HG02588 (cell line): ENCODE measurements around the gene IL36G.

Experiments
- ATAC-seq: cut with Tn5 transposase; IDR thresholded peaks from one replicate; pipeline ENCODE4 v1.9.1; 2021; ENCODE audit warnings: mild to moderate bottlenecking, moderate library complexity; ENCODE audit not compliant: unreplicated experiment

Gene IL36G

DNA sequence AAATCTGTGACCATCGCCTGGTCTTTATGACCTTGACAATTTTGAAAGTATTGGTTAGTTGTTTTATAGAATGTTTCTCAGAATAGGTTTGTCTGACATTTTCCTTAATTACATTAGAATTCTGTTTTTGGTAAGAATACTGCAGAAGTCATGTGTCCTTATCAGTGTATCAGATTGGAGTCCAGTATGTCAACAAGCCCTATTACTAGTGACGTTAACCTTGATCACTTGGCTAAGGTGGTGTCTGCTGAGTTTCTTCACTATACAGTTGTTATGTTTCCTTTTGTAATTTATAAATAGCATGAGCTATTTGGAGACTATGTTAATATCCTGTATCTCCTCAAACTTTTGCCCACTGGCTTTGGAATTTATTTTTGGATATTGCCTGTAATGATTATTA lies 10.8 kb upstream of the IL36G start:
- ATAC-seq, result no peak

DNA sequence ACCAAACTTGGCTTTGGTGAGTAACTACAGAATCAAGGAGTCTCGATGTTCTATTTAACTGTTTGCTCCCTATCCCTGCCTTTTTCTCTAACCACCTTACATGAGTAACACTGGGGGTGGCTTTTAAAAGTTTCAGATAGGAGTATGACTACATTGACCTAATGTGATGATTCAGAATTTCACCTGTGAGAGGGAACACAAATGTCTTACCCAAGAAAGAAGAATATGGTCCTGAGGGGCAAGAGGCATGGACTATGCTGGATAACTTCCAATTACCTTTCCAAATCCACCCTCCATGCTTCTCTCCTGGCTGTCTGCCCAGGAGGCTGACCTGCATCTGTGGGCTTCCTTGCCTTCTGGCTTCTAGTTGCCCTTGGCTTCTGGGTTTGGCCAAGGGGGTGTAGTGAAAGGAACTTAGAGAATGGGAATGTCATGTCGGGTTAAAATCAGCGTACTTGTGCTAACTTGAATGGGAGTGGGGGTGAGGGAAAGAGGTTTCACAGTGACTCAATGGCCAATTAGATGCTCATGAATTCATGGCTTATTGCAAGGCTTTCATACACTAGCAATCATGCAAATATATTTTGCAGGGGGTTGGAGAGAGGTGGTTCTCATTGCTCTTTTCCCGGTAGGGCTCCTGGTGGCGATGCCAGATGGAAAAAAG lies 5.3 kb upstream of the IL36G start:
- ATAC-seq, result no peak

DNA sequence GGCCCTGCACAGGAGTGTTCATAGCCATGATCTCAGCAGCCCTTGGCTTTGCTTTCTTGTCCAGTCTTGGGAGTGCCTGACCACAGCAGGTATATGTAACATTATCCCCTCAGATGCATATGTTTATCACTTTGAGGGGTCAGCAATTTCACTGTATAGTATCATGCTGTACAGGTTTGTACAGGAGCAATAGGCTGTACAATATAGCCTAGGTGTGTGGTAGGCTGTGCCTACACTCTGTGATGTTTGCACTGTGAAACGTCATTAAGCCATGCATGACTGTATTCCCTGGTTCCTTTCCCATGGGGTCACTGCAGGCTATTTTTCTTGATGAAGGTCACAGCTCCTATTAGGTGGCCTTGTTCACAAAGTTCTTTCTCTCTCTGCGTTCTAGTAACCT lies 4.7 kb upstream of the IL36G start:
- no peak for ATAC-seq

DNA sequence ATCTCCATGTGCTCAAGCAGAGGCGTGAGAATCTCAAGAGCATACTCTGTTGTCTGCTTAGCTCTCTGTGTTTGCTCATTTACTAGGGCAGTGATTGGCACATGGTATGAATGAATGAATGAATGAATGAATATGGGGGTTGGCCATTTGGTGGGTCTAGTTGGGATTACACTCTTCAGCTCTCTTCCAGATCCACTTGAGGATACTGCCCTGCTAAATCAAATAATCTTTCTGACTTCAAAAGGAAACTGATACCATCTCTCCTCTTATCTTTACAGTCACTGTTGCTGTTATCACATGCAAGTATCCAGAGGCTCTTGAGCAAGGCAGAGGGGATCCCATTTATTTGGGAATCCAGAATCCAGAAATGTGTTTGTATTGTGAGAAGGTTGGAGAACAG lies 1.9 kb downstream of the IL36G start:
- no peak for ATAC-seq

DNA sequence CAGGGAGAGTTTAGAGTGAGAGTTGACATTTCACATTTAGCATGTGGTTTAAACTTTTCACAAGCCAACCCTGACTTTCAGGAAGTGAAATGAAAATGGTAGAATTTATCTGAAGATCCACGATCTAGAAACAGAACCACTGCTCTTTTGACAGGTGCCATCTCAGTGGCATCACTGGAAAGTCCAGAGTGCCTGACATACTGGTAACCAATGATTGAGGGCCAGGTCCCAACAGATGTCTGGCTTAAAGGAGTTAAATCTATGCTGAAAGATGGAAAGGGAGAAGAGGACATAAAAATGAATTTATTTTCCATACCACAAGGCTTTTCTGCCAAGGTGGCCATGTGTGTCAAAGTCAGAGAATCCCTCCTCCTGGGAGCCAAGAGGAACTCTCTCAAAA lies 2.7 kb downstream of the IL36G start:
- no peak for ATAC-seq

DNA sequence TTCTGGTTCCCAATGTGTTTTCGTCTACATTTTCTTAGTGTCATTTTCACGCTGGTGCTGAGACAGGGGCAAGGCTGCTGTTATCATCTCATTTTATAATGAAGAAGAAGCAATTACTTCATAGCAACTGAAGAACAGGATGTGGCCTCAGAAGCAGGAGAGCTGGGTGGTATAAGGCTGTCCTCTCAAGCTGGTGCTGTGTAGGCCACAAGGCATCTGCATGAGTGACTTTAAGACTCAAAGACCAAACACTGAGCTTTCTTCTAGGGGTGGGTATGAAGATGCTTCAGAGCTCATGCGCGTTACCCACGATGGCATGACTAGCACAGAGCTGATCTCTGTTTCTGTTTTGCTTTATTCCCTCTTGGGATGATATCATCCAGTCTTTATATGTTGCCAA lies 7.3 kb downstream of the IL36G start:
- no peak for ATAC-seq

DNA sequence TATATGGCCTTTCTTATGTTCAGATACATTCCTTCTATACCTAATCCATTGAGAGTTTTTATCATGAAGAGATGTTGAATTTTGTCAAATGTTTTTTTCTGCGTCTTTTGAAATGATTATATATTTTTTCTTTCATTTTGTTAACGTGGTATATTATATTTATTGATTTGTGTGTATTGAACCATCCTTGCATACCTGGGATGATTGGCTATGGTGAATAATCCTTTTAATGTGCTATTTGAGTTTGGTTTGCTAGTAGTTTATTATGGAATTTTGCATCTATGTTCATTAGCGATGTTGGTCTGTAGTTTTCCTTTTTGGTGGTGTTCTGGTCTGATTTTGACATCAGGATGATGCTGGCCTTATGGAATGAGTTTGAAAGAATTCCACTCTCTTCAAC lies 11.8 kb downstream of the IL36G start:
- ATAC-seq, result no peak

DNA sequence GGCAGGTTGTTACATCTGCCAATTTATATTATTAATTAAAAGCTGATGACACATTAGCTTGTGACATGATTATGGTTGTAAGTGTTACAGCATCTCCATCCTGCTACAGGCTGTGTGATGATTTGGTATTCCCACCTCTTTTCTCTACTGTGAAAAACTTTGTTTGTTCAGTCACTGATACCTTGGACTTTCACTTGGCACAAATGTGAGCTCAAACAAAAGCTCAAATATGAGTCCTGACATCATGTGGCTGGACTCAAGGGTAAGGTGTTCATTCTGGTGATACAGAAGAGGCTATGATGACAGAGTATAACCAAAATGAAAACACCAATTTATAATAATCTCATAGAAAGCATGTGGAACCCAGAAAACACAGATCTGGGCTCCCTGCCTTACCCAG lies 16.0 kb downstream of the IL36G start:
- no peak for ATAC-seq

DNA sequence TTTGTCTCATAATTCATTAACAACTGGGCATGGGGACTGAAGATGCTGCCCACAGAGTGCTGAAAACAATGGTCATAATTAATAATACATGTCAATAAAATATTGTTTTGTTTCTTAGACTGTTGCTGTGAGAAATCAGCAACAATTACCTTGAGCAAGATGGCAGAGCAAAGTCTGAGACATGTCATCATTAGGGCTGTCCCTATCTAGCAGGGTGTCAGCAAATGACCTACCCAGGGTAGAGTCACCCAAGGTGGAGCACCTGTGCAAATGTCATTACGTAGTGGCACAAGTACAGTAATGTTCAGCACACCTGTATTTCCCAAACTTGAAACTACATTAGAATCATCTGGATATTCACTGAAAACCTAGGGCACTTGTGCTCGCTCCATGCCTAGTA lies 16.8 kb downstream of the IL36G start:
- no peak for ATAC-seq

DNA sequence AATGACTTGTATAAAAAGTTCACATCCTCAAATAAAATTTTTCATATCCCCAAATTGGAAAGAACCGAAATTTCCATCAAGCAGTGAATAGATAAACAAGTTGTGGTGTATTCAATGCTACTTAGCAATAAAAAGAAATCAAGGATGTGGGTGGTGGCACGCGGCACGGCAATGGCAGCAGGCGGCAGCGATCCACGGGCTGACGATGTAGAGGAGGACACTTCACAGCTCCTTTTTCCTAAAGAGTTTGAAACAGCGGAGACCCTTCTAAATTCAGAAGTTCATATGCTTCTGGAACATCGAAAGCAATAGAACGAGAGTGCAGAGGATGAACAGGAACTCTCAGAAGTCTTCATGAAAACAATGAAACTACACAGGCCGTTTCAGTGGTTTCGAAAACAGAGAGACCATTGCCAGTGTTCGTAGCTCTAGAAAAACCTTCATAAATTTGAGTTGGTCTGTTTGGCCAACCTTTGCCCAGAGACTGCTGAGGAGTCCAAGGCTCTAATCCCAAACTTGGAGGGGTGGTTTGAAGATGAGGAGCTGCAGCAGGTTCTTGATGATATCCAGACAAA lies 17.6 kb downstream of the IL36G start:
- no peak for ATAC-seq

DNA sequence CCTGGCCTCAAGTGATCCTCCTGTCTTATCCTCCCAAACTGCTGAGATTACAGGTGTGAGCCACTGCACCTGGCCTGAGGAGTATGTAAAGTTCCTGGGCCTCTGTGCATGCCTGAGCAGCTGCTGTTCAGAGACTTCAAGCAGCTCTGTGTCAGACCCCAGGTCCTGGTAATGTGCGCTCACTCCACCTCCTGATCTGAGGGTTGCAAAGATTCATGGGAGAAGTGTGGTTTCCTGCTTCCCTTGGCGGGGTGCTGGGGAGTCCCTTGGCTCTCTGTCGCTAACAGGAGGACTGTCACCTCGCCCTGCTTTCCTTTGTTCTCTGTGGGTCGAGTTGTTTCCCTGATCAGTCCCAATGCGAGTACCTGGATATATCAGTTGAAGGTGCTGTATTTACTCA lies 18.8 kb downstream of the IL36G start:
- no peak for ATAC-seq

DNA sequence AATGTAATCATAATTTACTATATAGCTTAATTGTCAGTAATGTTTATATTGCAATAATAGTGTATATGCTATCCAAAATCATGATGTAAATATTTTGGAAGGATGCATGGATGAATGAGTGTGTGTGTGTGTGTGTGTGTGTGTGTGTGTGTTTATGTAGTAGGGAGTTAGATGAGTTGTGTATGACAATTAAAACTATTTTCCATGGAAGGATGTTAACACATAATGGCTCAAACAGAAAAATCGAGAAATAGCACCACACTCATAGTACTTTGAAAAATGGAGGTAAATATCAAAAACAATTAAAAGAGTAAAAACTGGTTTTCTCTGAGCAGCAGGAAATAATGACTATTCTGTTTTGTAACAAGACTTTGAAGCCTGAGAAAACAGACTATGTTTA lies 19.3 kb downstream of the IL36G start:
- no peak for ATAC-seq

DNA sequence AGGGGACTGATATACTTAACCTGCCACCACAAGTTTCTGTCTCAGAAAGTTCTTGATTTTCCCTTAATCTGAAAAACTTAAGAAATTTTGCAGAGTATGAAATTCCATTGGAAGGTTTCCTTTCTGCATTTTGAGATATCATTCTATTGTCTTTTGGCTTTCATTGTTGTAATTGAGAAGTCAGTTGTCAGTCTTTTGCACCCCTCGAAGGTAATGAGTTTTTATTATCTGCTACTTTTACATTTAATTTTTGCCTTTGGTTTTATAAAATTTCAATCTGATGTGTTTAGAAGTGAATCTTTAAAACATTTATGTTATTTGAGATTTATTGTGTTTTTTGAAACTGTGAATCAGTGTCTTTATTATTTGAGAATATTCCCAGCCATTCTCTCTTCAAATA lies 22.6 kb downstream of the IL36G start:
- ATAC-seq, result no peak

DNA sequence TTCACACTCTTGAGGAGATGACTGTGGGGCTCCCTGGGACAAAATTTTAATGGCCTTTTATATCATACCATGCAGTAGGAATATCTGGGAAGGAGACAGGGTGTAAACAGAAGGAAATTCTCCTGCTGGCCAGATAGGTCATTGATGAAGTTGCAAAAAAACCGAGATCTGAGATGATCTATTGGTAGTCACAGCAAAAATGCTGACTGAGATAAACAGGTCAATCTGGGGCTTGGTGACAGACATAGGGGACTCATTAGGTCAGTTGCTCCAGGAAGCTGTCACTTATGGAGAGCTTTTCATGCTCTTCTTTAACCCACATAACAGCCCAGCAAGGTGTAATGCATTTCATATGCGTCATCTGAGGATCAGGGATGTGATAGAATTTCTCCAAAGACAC lies 24.9 kb downstream of the IL36G start:
- ATAC-seq, result no peak

DNA sequence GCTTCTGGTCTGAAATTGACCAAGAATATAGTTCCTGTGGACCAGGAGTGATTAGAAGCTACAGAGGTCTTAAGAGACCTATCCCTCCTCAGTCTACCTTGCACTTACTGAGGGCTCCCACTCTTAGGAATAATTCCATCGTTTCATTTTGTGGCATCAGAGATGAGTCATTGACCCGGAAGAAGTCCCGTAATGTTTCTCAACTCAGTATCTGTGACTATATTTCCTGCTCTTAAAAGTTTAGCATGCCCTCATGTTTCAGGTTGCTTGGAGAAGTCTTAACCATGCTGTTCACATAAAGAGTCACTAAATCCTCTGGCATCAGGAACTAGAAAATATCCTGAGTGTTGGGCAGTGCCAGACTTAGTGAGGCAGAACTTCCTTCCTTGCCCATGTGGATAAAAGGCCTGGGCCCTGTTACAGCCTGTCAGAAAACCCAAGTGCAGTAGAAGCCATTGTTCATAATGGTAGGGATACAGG lies 27.3 kb downstream of the IL36G start, which contains the start of gene IL36A:
TSS of gene IL36A (plus strand) at position 430 of the 480 bp plus-strand sequence. CDS start 413 bp downstream, outside the sequence.
- ATAC-seq, result no peak

DNA sequence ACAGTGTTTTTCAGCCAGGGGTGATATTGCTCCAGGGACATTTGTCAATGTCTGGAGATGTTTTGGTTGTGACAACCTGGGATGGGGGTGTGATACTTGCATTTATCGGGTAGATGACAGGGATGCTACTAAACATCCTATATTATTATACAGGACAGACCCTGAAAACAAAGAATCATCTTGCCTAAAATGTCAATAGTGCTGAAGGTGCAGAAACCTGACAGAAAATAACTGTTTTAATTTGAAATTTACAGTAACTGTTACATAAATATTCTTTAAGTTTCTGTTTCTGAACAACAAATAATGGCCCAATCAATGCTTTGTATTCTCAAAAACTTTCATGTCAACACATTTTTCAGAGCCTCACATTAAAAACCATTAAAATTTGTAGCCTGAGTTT lies 29.4 kb downstream of the IL36G start:
- no peak for ATAC-seq

DNA sequence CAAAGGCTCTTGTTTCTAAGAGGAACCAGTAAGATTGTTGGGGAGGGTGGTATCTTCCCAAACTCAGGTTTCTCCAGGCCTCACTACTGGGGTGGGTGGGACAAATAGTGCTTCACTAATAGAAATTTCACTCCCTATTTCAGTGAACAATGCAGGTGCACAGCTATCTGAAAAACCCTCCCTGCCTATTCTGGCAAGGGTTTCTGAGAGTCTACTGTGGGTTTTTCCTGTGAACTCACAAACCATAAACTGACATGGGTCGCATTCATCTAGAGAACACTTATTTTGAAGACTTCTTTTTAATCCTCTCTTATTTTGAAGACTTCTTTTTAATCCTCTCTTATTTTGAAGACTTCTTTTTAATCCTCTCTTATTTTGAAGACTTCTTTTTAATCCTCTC lies 31.8 kb downstream of the IL36G start:
- ATAC-seq, result no peak

DNA sequence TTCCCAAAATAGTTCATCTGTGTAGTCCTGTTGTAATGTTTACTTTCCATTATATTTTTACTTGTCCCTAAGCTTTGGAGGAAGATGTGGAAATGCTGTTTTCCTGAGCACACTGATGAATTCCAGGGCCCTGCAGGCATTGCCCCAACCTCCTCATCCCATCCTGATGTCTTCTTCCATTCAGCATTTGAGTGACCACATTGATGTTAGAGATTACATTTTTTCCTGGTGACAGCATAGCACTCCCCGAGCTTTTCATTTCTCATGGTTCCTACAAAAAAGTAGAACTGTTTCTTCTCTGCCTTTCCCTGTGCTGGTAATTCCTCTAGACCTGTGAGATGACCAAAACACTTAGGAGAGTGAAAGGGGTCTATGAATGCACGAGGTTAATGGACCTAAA lies 32.3 kb downstream of the IL36G start:
- no peak for ATAC-seq

DNA sequence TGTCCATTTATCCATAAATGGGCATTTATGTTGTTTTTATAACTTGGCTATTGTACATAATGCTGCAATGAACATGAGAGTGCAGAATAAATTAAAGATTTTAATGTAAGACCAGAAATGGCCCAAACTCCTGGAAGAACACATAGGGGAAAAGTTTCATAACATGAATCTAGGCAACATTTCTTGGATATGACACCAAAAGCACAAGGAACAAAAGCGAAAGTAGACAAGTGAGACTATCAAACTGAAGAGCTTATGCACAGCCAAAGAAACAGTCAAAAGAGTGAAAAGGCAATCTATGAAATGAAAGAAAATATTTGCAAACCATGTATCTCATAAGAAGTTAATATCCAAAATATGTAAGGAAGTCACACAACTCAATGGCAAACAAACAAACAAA lies 33.3 kb downstream of the IL36G start:
- no peak for ATAC-seq

DNA sequence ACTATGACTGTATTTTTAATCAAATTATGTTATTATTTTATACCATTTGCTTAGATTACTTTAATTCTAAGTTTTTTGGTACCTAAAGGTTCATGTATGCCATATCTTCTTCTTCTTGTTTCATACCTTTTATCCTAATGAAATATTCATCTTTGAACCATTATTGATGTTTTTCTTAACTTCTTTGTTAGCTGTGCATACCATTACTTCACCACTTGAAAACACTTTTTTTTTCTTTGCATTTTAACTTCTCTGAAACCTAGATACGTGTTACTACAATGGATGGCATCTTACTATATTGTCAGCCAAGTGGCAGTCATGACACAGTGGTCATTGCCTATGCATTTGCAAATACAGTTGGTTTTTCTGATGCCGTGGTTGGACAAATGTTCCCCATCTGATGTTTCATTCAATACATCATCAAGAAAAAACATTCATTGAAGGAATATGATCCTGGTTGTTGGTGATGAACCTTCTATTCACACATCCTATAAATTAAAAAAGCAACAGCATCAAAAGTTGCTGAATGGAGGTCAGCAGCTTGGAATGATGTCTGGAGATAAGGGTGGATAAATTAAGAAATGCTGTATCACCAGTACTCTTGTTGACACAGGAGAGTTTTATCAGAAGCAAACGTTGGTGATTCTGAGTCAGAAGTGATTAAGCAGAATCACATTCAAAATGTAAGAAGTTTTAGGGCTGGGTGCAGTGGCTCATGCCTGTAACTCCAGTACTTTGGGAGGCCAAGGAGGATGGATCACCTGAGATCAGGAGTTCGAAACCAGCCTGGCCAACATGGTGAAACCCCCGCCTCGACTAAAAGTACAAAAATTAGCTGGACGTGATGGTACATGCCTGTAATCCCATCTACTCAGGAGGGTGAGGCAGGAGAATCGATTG lies 34.9 kb downstream of the IL36G start:
- ATAC-seq, result no peak

DNA sequence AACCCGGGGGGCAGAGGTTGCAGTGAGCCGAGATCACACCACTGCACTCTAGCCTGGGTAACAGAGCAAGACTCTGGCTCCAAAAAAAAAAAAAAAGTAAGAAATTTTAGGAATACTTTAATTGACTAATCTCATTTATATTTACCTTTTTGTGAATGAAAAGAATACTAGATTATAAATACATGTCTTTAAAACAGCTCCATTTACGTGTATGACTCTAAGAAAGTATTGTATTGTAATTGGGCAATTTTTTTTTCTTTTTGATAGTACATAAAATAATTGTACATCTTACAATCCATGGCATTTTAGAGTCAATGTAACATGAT lies 35.5 kb downstream of the IL36G start:
- ATAC-seq, result no peak

DNA sequence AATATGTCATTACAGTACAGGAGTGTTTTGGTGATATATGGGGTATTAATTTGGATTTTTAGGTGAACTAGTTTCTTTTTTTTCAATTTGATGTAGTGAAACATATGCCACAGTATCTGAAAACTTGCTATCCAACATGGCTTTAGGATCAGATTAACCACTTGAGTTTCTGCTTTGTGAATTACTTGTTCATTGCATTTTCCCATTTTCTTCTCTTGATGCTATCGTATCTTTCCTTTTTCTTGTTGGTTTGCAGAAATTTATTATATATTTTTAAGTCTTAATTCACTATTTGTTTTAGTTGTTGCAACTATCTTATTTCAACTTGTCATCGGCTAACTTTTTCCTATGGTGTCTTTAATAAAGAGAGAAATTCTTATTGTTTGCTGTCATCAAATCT lies 36.3 kb downstream of the IL36G start:
- no peak for ATAC-seq
